MCF 10A (cell line): Measurements from ENCODE around the gene PRM2. TPM values are rescaled to one million over a fixed set of nuclear protein-coding genes. Genes with fewer than 3 reads are reported as not detected.

Experiments
- BruUV-seq: library from RNA; stranded (reverse); fragments of 400-500 nt; replicated peaks from 2 replicates; lab custom pipeline; 2021; lab: Mats Ljungman, UMichigan
- CTCF ChIA-PET: fragments of 300-600 bp; sonication (Branson Sonifier 250); formaldehyde crosslinking; extraction: SDS; loops from one replicate; lab custom pipeline; 2021; ENCODE audit warnings: antibody characterized with exemption, inconsistent platforms; lab: Yijun Ruan, JAX
- POLR2A ChIA-PET: fragments of 300-600, 350-650 bp; sonication (Branson Sonifier 250); formaldehyde crosslinking; extraction: SDS; loops from one replicate; lab custom pipeline; 2020; ENCODE audit warnings: antibody characterized with exemption, inconsistent platforms; lab: Yijun Ruan, JAX
- DNase-seq: peaks from one replicate; pipeline ENCODE4 v3.0.0-alpha.2; 2018; ENCODE audit not compliant: unreplicated experiment
- H3K27ac Mint-ChIP-seq: one replicate; pipeline ENCODE4 v1.8.0; 2022; ENCODE audit warnings: mild to moderate bottlenecking, low read depth, mixed read lengths; ENCODE audit not compliant: unreplicated experiment
- H3K27me3 Mint-ChIP-seq: one replicate; pipeline ENCODE4 v1.8.0; 2022; ENCODE audit warnings: mixed read lengths; ENCODE audit not compliant: insufficient read depth, unreplicated experiment
- H3K36me3 Mint-ChIP-seq: one replicate; pipeline ENCODE4 v1.8.0; 2022; ENCODE audit warnings: mild to moderate bottlenecking, moderate library complexity, mixed read lengths; ENCODE audit not compliant: insufficient read depth, unreplicated experiment
- H3K4me1 Mint-ChIP-seq: one replicate; pipeline ENCODE4 v1.8.0; 2022; ENCODE audit warnings: mixed read lengths; ENCODE audit not compliant: insufficient read depth, unreplicated experiment
- H3K4me3 Mint-ChIP-seq: one replicate; pipeline ENCODE4 v1.8.0; 2022; ENCODE audit warnings: mild to moderate bottlenecking, moderate library complexity, mixed read lengths; ENCODE audit not compliant: unreplicated experiment
- H3K9me3 Mint-ChIP-seq: one replicate; pipeline ENCODE4 v1.8.0; 2022; ENCODE audit warnings: mixed read lengths; ENCODE audit not compliant: unreplicated experiment
- CTCF ChIP-seq: fragments of 200-600 bp; IDR thresholded peaks from one replicate; pipeline ENCODE4 v1.8.0; 2022; ENCODE audit warnings: antibody characterized with exemption, mild to moderate bottlenecking; ENCODE audit not compliant: unreplicated experiment
- intact Hi-C: fragments of 100-400 bp; cut with micrococcal nuclease; formaldehyde crosslinking; loops from 2 replicates; pipeline ENCODE4 v1.14.1; 2022
- total RNA-seq: library from RNA; stranded (reverse); gene quantifications from 2 replicates; pipeline ENCODE4 v1.2.3, GENCODE V29; 2022

The PRM2 gene
- total RNA-seq, 1 experiment from 2014 or later: not detected

DNA sequence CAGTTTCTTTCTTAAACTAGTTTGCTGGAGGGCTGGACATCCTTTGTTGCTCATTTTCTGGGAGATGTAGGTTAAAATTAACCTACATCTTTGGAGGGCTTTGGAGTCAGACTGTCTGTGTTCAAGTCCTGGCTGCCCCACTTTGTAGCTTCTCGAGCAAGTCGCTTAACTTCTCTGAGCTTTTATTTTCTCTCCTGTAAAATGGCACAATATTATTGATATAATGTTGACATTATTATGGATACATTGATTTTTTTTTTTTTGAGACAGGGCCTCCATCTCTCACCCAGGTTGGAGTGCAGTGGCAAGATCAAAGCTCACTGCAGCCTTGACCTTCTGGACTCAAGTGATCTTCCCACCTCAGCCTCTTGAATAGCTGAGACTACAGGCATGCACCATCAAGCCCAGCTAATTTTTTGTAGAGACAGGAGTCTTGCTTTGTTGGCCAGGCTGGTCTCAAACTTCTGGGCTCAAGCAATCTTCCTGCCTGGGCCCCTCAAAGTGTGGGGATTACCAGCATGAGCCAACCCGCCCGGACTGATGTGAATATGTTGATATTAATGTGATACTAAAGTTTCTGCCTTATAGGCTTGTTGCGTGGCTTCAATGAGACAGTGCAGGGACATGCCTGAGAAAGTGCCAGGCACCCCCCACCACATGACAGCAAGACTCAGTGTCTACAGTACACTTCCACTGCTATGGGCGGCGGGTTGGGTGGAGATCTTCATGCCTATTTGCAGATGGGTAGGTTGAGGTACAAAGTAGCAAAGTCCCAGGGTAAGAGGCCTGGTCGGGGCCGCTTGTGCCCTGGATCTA lies 37.4 kb upstream of the PRM2 start:
- H3K4me1 Mint-ChIP-seq: peaks cover 7% of the 10 kb centered on the region

DNA sequence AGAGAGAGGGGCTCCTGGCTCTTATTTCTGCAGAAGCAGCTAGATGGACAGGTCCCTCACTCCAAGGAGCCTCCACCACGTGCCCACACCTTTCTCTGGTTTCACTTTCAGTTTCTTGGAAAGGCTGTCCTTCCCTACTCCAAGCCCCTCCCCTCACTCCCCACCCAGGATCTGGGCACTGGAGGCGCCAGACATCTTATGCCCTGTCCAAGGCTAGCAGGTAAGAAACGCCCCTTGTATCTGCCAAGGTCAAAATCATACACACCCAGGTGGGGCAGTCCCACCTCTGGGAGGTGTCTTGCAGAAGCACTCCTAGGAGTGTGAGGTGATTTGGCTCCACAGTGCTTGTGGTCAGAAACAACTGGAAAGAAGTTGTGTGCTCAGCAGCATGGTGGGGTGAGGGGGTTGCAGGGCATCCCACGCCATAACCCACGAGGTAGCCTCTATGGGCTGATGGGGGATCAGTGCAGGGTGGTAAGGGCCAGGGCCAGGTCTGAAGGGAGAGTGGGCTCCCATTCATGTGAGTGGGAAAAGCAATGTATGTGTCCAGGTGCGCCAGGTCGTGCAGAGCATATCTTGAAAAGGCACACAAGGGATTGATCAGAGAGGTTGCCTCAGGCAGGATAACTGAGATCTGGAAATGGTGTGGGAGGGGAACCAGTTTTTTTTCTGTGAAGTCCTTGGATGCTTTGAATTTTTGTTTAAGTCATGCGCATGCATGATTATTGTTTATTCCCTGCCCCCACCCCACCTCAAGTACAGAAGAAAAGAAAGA lies 36.6 kb upstream of the PRM2 start:
- intact Hi-C loops: no loop called here
- H3K27me3 Mint-ChIP-seq: no peaks in the 10 kb centered on the region
- no TSS peak for BruUV-seq
- H3K4me1 Mint-ChIP-seq: peaks cover 7% of the 10 kb centered on the region
- ChIA-PET POLR2A (interaction anchor here (0.6 kb wide), 1 partner anchor 18 kb away, joined by 3 read pairs; no protein-coding TSS in a partner anchor), CTCF (interaction anchor here (0.6 to 1.5 kb wide), 4 partner anchors 95 to 359 kb away, joined by 3 to 5 read pairs (median 4); no protein-coding TSS in a partner anchor)
- no peaks in the 10 kb centered on the region for H3K9me3 Mint-ChIP-seq
- H3K27ac Mint-ChIP-seq: no peak overlapping the region
- peak; percentile 36 for DNase-seq
- TF ChIP-seq CTCF: no peak
- no peak overlapping the region for H3K4me3 Mint-ChIP-seq
- peaks cover 6% of the 10 kb centered on the region for H3K36me3 Mint-ChIP-seq

More for the DNA sequence above, 37.4 kb upstream of the PRM2 start:
- DNase-seq: no peak
- ChIA-PET POLR2A (no interaction called here), CTCF (interaction anchor here (0.5 to 0.7 kb wide), 4 partner anchors 32 to 727 kb away, joined by 3 to 4 read pairs (median 4); no protein-coding TSS in a partner anchor)
- H3K4me3 Mint-ChIP-seq: no peak overlapping the region
- peaks cover 6% of the 10 kb centered on the region for H3K36me3 Mint-ChIP-seq
- TF ChIP-seq CTCF: no peak
- intact Hi-C loops: no loop called here
- H3K9me3 Mint-ChIP-seq: no peaks in the 10 kb centered on the region
- no TSS peak for BruUV-seq
- H3K27ac Mint-ChIP-seq: no peak overlapping the region
- H3K27me3 Mint-ChIP-seq: no peaks in the 10 kb centered on the region

- ChIA-PET CTCF (interaction anchor here (1.1 kb wide), 1 partner anchor 8 kb away, joined by 4 read pairs; no protein-coding TSS in a partner anchor), POLR2A (interaction anchor here (0.6 kb wide), 1 partner anchor 42 kb away, joined by 3 read pairs; the partner anchor contains the start of gene TNP2)
- Mint-ChIP-seq H3K27ac (no peak overlapping the region), H3K36me3 (peaks cover 6% of the 10 kb centered on the region), H3K4me1 (peaks cover 13% of the 10 kb centered on the region), H3K4me3 (no peak overlapping the region), H3K9me3 (no peaks in the 10 kb centered on the region), H3K27me3 (no peaks in the 10 kb centered on the region)
- intact Hi-C loops: no loop called here
- no peak for DNase-seq
- TF ChIP-seq CTCF: no peak
- BruUV-seq: no TSS peak
These were observed 34.8 kb upstream of the PRM2 start for GRCh38 chr16:11310997-11311561.
